NCI-H345 treated with DMSO at 0.1 percent for 48 hours (cell line): ENCODE results near the gene ZNF235.
"Not testable (repeated sequence)": the region's sequence is repeated elsewhere in the genome, so short reads cannot be mapped to it uniquely, and the experiment has no call there.

Source experiments
- DNase-seq: peaks from one replicate; lab custom pipeline; 2025; ENCODE audit not compliant: unreplicated experiment; lab: John Stamatoyannopoulos, UW

Gene ZNF235

GRCh38 chr19:44304659-44305193, at the start of gene ZNF235:
Gene ZNF235 (minus strand): TSS chr19:44305025. CDS start chr19:44303404, 1,621 bp downstream.
- peak; percentile 83 for DNase-seq

- DNase-seq = no peak
Measured at GRCh38 chr19:44346556-44346955, 41.7 kb upstream of the ZNF235 start.

DNA sequence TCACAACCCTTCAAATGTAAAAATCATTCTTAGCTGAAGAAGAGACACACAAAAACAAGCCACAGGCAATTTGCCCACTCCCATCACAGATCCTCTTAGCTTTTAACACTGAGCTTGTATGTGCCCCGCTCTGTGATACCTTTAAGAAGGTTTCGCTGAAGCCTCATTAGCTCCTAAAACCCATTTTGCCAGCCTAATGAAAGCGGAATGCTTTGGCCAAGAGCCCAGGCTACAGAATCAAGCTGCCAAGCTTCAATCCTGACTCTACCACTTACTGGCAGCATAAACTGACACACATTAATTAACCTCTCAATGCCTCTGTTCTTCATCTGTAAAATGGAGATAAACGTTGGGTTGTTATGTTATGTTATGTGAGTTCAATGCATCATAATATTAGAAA, 41.1 kb upstream of the ZNF235 start:
- no peak for DNase-seq

GRCh38 chr19:44344255-44344654, 39.4 kb upstream of the ZNF235 start:
- DNase-seq = no peak

DNA sequence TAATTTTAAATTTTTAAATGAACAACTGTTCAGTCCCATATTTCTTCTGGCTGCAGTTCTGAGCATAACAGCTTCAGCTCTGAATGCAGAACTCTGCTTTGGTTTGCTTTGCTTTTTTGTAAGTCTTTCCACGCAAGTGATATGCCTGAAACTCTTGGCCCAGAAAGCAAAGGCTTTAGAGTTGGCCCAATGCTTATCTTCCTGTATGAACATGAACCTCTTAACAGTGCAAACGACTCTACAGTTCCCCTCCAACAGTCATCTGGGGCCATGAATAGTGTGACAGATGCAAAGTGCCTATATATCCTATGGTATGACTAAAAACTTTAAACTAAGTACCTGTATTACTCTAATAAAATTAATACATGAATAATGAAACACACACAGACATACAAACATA, 37.0 kb upstream of the ZNF235 start:
- DNase-seq = no peak

DNA sequence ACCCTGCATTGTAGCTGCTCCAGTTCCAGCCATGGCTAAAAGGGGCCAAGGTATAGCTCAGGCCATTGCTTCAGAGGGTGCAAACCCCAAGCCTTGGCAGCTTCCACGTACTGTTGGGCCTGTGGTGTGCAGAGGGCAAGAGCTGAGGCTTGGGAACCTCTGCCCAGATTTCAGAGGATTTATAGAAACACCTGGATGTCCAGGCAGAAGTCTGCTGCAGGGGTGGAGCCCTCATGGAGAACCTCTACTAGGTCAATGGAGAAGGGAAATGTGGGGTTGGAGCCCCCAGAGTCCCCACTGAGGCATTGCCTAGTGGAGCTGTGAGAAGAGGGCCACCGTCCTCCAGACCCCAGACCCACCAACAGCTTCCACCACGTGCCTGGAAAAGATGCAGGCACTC, 29.8 kb upstream of the ZNF235 start:
- not testable (repeated sequence) for DNase-seq

GRCh38 chr19:44332145-44332544, 27.3 kb upstream of the ZNF235 start:
- DNase-seq = no peak

DNA sequence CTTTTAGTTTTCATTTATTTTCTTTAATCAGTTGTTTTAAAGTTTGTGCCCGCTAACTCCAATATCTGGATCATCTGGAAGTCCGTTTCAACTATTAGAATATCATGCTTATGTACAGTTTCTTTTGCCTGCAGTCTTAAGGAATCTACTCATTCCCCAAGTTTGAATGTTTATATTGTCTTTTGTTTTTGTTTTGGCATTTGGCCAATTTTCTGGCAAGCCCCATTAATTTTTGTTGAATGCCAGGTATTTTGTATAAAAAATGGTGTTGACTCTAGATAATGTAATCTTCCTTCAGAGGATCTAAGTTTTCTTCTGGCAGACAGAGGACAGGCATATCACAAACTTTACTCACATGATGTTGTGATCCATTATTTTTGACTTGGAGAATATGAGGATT, 11.1 kb upstream of the ZNF235 start:
- no peak for DNase-seq

DNA sequence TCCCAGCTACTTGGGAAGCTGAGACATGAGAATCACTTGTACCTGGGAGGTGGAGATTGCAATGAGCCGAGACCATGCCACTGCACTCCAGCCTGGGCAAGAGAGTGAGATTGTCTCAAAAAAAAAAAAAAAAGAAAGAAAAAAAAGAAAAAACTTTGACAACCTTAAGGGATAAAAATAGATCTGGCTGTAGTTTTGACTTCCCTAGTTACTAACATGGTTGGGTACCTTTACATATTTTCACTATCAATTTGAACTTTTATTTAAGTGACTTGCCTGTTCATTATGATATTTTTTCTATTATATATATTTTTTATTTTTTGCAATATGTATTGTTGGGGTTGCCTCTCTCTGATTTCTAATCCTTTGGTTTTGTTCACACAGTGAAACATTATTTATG, 8.4 kb upstream of the ZNF235 start:
- DNase-seq = no peak

GRCh38 chr19:44308011-44308410, 3.2 kb upstream of the ZNF235 start:
- no peak for DNase-seq

GRCh38 chr19:44306283-44306682, 1.5 kb upstream of the ZNF235 start:
- no peak for DNase-seq

DNA sequence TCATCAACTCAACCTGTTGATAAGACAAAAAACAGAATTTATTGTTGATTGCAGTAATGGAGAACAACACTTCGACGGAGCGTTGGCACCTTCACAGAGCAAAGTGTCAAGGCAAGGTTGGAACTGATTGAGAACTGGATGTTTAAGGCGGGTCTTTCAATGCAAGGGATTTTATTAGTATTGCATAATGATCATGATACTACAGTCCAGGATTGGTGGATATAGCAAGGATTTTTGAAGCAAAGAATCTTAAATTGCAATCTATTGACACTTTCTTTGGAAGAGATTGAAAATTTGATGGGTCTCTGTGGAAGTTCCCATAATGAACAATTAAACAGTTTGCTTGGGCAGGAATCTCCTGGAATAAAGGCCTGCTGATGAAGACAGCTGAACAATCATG, 632 bp upstream of the ZNF235 start:
- DNase-seq = no peak

GRCh38 chr19:44303976-44304568, 753 bp downstream of the ZNF235 start:
- DNase-seq = no peak

DNA sequence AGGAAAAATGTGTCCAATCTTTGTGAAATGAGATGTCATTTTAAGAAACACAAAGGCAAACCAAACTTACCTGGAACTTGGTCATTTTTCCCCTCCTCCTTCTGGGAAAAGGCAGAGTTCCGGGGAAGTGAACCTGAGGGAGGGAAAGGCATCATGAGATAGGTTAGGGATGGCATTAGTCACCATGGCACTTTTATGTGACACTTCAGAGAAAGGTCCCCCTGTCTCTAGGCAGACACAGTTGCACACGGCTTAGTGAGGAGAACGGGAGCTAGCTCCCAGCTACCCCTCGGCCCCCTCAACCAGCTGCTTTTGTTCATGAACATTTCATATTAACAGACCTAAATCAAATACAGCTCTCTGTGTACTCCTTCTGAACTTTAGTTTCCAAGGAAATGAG, 1.5 kb downstream of the ZNF235 start:
- no peak for DNase-seq

- DNase-seq = no peak
Measured at GRCh38 chr19:44284968-44285367, 19.9 kb downstream of the ZNF235 start.

DNA sequence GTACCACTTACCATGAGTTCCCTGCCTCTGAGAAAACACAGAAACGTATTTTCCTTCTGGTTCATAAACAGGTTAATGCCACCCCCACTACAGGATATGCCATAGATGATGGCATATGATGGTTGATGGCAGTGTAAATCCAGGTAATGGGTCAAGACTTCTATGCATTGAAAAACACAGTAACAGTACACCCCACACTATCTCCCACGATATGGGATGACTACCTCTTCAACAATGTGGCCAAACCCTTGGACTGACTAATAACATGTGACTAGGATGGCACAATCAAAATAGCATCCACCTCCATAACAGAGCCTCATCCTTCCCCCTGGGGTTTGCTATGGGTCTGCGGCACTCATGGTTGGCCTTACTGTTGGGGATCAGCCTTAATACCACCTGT, 22.0 kb downstream of the ZNF235 start:
- no peak for DNase-seq

DNA sequence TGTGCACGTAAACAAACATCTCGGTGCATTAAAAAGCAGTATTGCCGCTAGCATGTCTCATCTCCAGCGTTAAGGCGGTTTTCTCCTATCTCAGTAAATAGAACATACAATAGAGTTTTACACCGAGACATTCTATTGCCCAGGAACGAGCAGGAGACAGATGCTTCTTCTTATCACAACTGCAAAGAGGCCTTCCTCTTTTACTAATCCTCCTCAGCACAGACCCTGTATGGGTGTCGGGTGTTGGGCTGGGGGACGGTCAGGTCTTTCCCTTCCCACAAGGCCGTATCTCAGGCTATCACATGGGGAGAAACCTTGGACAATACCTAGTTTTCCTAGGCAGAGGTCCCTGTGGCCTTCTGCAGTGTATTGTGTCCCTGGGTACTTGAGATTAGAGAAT, 23.9 kb downstream of the ZNF235 start:
- DNase-seq = no peak

DNA sequence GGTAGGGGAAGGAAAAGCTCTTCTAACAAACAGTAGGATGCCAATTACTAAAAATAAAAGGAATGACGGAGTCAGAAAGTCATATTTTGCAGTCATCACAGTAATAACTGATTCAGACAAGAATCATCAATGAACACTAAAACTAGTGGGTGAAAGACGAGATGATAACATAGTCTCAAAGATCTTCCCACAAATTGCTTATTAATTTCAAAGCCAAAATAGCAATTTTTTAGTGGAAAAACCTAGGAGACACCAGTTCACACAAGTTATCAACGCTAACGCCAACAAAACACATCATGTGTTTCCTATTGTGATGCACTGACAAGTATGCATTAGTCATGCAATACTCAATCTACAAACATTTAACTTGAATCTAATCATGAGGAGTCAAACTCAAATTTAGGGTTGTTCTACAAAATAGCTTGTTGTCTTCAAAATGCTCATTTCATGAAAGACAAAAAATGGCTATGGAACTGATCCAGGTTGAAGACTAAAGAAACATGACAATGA, 26.6 kb downstream of the ZNF235 start:
- DNase-seq = no peak

GRCh38 chr19:44277331-44277730, 27.5 kb downstream of the ZNF235 start:
- no peak for DNase-seq

GRCh38 chr19:44260695-44261446, 44.0 kb downstream of the ZNF235 start:
- DNase-seq = no peak

- DNase-seq = no peak
Measured at GRCh38 chr19:44260343-44260681, 44.5 kb downstream of the ZNF235 start.

- no peak for DNase-seq
Measured at GRCh38 chr19:44258835-44259413, 45.9 kb downstream of the ZNF235 start.
